ENCODE results near the gene INSIG2. TPM values are rescaled to one million over a fixed set of nuclear protein-coding genes. Genes with fewer than 3 reads are reported as not detected.

INSIG2 gene
- total RNA-seq, 1 experiment from 2014 or later, result 8.7 TPM

- Mint-ChIP-seq H3K4me1 (peaks cover 13 to 16% of the 10 kb centered on the region in 2 experiments), H3K4me3 (peak overlapping the region; percentile 28 to 61), H3K27ac (no peak overlapping the region; a peak in 1 of 7 replicates), H3K27me3 (ENCODE audit: low read depth) (no peaks in the 10 kb centered on the region), H3K9me3 (no peaks in the 10 kb centered on the region; a peak in 1 of 5 replicates), H3K36me3 (ENCODE audit: insufficient read depth in 1 of 3, low read depth in 3 of 3) (peaks cover 0 to 4% (median 2%) of the 10 kb centered on the region in 3 experiments; a peak in 2 of 7 replicates)
- Histone ChIP-seq H3K9me3 (ENCODE audit: control insufficient read depth, low read depth, low read length) (no peaks in the 10 kb centered on the region), H3K4me1 (ENCODE audit: insufficient read depth, low read length) (no peaks in the 10 kb centered on the region), H2BK5ac (ENCODE audit: insufficient read length, low read length) (no peak overlapping the region), H3K23me2 (ENCODE audit: insufficient read length, low read depth, low read length, poor library complexity, severe bottlenecking) (no peaks in the 10 kb centered on the region), H3K79me2 (ENCODE audit: insufficient read depth, low read length) (peaks cover 9% of the 10 kb centered on the region; the same call in 1 of the 2 replicates), H2AK5ac (ENCODE audit: insufficient read length, low read length) (no peak overlapping the region), H4K91ac (ENCODE audit: insufficient read length, low read depth, low read length) (no peak overlapping the region), H3T11ph (ENCODE audit: low read length) (no peak overlapping the region), H2BK12ac (ENCODE audit: insufficient read length, low read depth, low read length) (no peak overlapping the region), H4K5ac (ENCODE audit: insufficient read length, low read depth, low read length) (no peak overlapping the region), H3K18ac (ENCODE audit: insufficient read length, low read depth, low read length) (no peak overlapping the region), H2BK20ac (ENCODE audit: low read depth, low read length, poor library complexity, severe bottlenecking) (no peak overlapping the region), H3K79me1 (ENCODE audit: insufficient read depth, low read depth, low read length, poor library complexity, severe bottlenecking) (peaks cover 3% of the 10 kb centered on the region), H3K56ac (ENCODE audit: insufficient read length, low read depth, low read length) (no peak overlapping the region), H3K9ac (ENCODE audit: extremely low read depth, insufficient read length, low read length) (no peak overlapping the region), H3K27ac (ENCODE audit: insufficient read length, low read depth, low read length) (no peak overlapping the region), H3K14ac (ENCODE audit: insufficient read depth, low read length) (no peak overlapping the region), H3K4ac (ENCODE audit: low read depth, low read length) (no peak overlapping the region), H4K8ac (replicated peaks; ENCODE audit: insufficient read length, low read depth, low read length) (no peak overlapping the region), H3K27me3 (ENCODE audit: insufficient read depth, low read length) (no peaks in the 10 kb centered on the region), H2BK15ac (ENCODE audit: low read depth, low read length) (no peak overlapping the region), H3K4me2 (ENCODE audit: insufficient read depth, insufficient read length, low read length) (peak overlapping the region; percentile 74), H3K23ac (ENCODE audit: insufficient read length, low read depth, low read length) (no peak overlapping the region), H2AFZ (ENCODE audit: low read length) (no peak overlapping the region), H2BK120ac (ENCODE audit: low read depth, low read length, poor library complexity, severe bottlenecking) (no peak overlapping the region), H4K20me1 (ENCODE audit: control insufficient read depth, insufficient read depth, insufficient read length) (no peaks in the 10 kb centered on the region)
- DNase-seq, result no peak
- no CpG with 5 or more reads among the region's 5 CpGs for WGBS (ENCODE audit: extremely low coverage, insufficient read length, low lambda C conversion rate)
- TF ChIP-seq, protein P1, sequence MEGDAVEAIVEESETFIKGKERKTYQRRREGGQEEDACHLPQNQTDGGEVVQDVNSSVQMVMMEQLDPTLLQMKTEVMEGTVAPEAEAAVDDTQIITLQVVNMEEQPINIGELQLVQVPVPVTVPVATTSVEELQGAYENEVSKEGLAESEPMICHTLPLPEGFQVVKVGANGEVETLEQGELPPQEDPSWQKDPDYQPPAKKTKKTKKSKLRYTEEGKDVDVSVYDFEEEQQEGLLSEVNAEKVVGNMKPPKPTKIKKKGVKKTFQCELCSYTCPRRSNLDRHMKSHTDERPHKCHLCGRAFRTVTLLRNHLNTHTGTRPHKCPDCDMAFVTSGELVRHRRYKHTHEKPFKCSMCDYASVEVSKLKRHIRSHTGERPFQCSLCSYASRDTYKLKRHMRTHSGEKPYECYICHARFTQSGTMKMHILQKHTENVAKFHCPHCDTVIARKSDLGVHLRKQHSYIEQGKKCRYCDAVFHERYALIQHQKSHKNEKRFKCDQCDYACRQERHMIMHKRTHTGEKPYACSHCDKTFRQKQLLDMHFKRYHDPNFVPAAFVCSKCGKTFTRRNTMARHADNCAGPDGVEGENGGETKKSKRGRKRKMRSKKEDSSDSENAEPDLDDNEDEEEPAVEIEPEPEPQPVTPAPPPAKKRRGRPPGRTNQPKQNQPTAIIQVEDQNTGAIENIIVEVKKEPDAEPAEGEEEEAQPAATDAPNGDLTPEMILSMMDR (conservative IDR thresholded peaks at IDR 0.05), result no peak
Observed at GRCh38 chr2:118090387-118091139, 2.3 kb downstream of the INSIG2 start.

All from H9 (cell line).